Neural cell (in vitro differentiated cells): Measurements from ENCODE around the gene PLSCR3. TPM values are rescaled to one million over a fixed set of nuclear protein-coding genes. Genes with fewer than 3 reads are reported as not detected.

Source experiments
- H2AFZ ChIP-seq: fragments of 200-600, 300-800 bp; sonication (generic), shearing (Covaris generic); 2 replicates; pipeline ENCODE4 v1.6.0; 2014; ENCODE audit warnings: low read depth, mild to moderate bottlenecking, antibody characterized with exemption, low read length, moderate library complexity
- H3F3A ChIP-seq: fragments of 200-600 bp; shearing (Covaris generic); 2 replicates; pipeline ENCODE4 v1.6.1; 2016; ENCODE audit warnings: mild to moderate bottlenecking, moderate library complexity, mixed read lengths, antibody characterized with exemption, low read length; ENCODE audit not compliant: insufficient read depth, poor library complexity, severe bottlenecking
- H3K27ac ChIP-seq: fragments of 200-600, 300-800 bp; sonication (generic), shearing (Covaris generic); 2 replicates; pipeline ENCODE4 v1.5.1; 2014; ENCODE audit warnings: mild to moderate bottlenecking, low read length, moderate library complexity
- H3K27me3 ChIP-seq: fragments of 300-800, 200-600 bp; sonication (generic), shearing (Covaris generic); 2 replicates; pipeline ENCODE4 v1.6.0; 2014; ENCODE audit warnings: mild to moderate bottlenecking, low read depth, low read length, moderate library complexity; ENCODE audit not compliant: insufficient read depth
- H3K36me3 ChIP-seq: fragments of 300-800, 200-600 bp; sonication (generic), shearing (Covaris generic); 2 replicates; pipeline ENCODE4 v1.5.1; 2014; ENCODE audit warnings: mild to moderate bottlenecking, antibody characterized with exemption, low read length, moderate library complexity; ENCODE audit not compliant: insufficient read depth
- H3K4me2 ChIP-seq: fragments of 300-800, 200-600 bp; sonication (generic), shearing (Covaris generic); 2 replicates; pipeline ENCODE4 v1.6.0; 2014; ENCODE audit warnings: mild to moderate bottlenecking, low read length
- H3K4me3 ChIP-seq: fragments of 300-800, 200-600 bp; sonication (generic), shearing (Covaris generic); 2 replicates; pipeline ENCODE4 v1.5.1; 2014; ENCODE audit warnings: mild to moderate bottlenecking, low read length, moderate library complexity
- H3K79me2 ChIP-seq: fragments of 200-600 bp; shearing (Covaris generic); replicated peaks from 2 replicates; pipeline ENCODE4 v1.6.0; 2014; ENCODE audit warnings: mild to moderate bottlenecking, low read length, moderate library complexity; ENCODE audit not compliant: insufficient read depth
- H3K9ac ChIP-seq: fragments of 300-800, 200-600 bp; sonication (generic), shearing (Covaris generic); 2 replicates; pipeline ENCODE4 v1.6.1; 2016; ENCODE audit warnings: mild to moderate bottlenecking, low read length, mixed read lengths
- H3K9me2 ChIP-seq: fragments of 200-600 bp; shearing (Covaris generic); 2 replicates; pipeline ENCODE4 v1.6.1; 2016; ENCODE audit warnings: mild to moderate bottlenecking, low read length, mixed read lengths; ENCODE audit not compliant: insufficient read depth
- H3K9me3 ChIP-seq: fragments of 200-600, 300-800 bp; sonication (generic), shearing (Covaris generic); 2 replicates; pipeline ENCODE4 v1.6.1; 2016; ENCODE audit warnings: mild to moderate bottlenecking, mixed run types, low read length, moderate library complexity, mixed read lengths
- H4K20me1 ChIP-seq: fragments of 200-600 bp; shearing (Covaris generic); 2 replicates; pipeline ENCODE4 v1.6.1; 2016; ENCODE audit warnings: mild to moderate bottlenecking, mixed run types; ENCODE audit not compliant: insufficient read depth
- CTCF ChIP-seq: fragments of 450-650 bp; IDR thresholded peaks from 2 replicates; pipeline ENCODE4 v1.5.1; 2014; ENCODE audit warnings: antibody characterized with exemption, mild to moderate bottlenecking, moderate library complexity; ENCODE audit not compliant: poor library complexity, severe bottlenecking
- EP300 ChIP-seq: fragments of 450-650 bp; conservative IDR thresholded peaks from 2 replicates; pipeline ENCODE4 v1.6.1; 2014; ENCODE audit warnings: antibody characterized with exemption, mild to moderate bottlenecking, moderate library complexity; ENCODE audit not compliant: poor library complexity, severe bottlenecking
- EZH2 ChIP-seq: fragments of 200-600, 300-800 bp; shearing (Covaris generic), sonication (generic); IDR thresholded peaks from 2 replicates; pipeline ENCODE4 v1.6.1; 2014; ENCODE audit warnings: antibody characterized with exemption, low read length, borderline replicate concordance, mild to moderate bottlenecking; ENCODE audit not compliant: insufficient read depth, poor library complexity, severe bottlenecking
- MXI1 ChIP-seq: fragments of 450-650 bp; conservative IDR thresholded peaks from 2 replicates; pipeline ENCODE4 v1.6.1; 2014; ENCODE audit warnings: antibody characterized with exemption, mild to moderate bottlenecking; ENCODE audit not compliant: poor library complexity, severe bottlenecking
- POLR2AphosphoS5 ChIP-seq: IDR thresholded peaks from 2 replicates; pipeline ENCODE4 v1.6.1; 2012
- REST ChIP-seq: IDR thresholded peaks from 2 replicates; pipeline ENCODE4 v1.6.1; 2012; ENCODE audit warnings: borderline replicate concordance
- SMC3 ChIP-seq: fragments of 450-650 bp; conservative IDR thresholded peaks from 2 replicates; pipeline ENCODE4 v1.6.1; 2014; ENCODE audit warnings: antibody characterized with exemption, mild to moderate bottlenecking, moderate library complexity; ENCODE audit not compliant: poor library complexity
- TAF1 ChIP-seq: IDR thresholded peaks from 2 replicates; pipeline ENCODE4 v1.6.1; 2012; ENCODE audit warnings: low read depth
- polyA plus RNA-seq: library from polyadenylated mRNA; depleted of rRNA; stranded (reverse); fragments of >200 nt; gene quantifications from 2 replicates; pipeline ENCODE4 v1.2.3, GENCODE V29; 2014

Gene PLSCR3
- polyA plus RNA-seq, 1 donor from 2014 or later, result 15.9 TPM

GRCh38 chr17:7439462-7440112, 45.3 kb upstream of the PLSCR3 start, which contains the start of gene FGF11:
Gene FGF11 (plus strand): TSS chr17:7439512. CDS start chr17:7439621, 109 bp downstream.
- Histone ChIP-seq H4K20me1 (no peaks in the 10 kb centered on the region), H3F3A (peaks cover 4% of the 10 kb centered on the region), H3K27me3 (peaks cover 43% of the 10 kb centered on the region), H3K9ac (peak within 1 kb of the TSS; percentile 97), H3K9me3 (no peaks in the 10 kb centered on the region), H3K27ac (peak within 1 kb of the TSS; percentile 99), H3K4me3 (peak within 1 kb of the TSS; percentile 85), H2AFZ (peak within 1 kb of the TSS; percentile 47), H3K36me3 (no peaks in the 10 kb centered on the region), H3K79me2 (no peaks in the 10 kb centered on the region), H3K4me2 (peak within 1 kb of the TSS; percentile 89), H3K9me2 (no peaks in the 10 kb centered on the region)
- TF ChIP-seq SMC3 (no peak), CTCF (no peak), REST (no peak), EP300 (no peak), MXI1 (peak; percentile 6), TAF1 (no peak), EZH2 (no peak)

- Histone ChIP-seq H3K27ac (peak overlapping the region; percentile 99), H4K20me1 (no peaks in the 10 kb centered on the region), H3K36me3 (no peaks in the 10 kb centered on the region), H3K27me3 (peaks cover 43% of the 10 kb centered on the region), H3K79me2 (no peaks in the 10 kb centered on the region), H3K4me2 (peak overlapping the region; percentile 27), H2AFZ (no peak overlapping the region), H3K9me2 (no peaks in the 10 kb centered on the region), H3K9ac (peak overlapping the region; percentile 97), H3K9me3 (no peaks in the 10 kb centered on the region), H3K4me3 (peak overlapping the region; percentile 85), H3F3A (peaks cover 4% of the 10 kb centered on the region)
- TF ChIP-seq POLR2AphosphoS5, result no peak
- no peak for TF ChIP-seq EZH2
Measured at GRCh38 chr17:7438656-7439460, 44.5 kb upstream of the PLSCR3 start.
